Uterus (tissue), 4 donors: ENCODE results near the gene LDB3. TPM values are rescaled to one million over a fixed set of nuclear protein-coding genes. Genes with fewer than 3 reads are reported as not detected.

Experiments used
- DNase-seq, 2 donors: peaks; one replicate each; pipeline ENCODE4 v3.0.0-alpha.2; 2019 to 2020
- H3K27ac ChIP-seq, 2 donors: fragments of 200-600 bp; sonication (generic); 1 replicate in 1 of 2; 2 replicates in 1 of 2; pipeline ENCODE4 v1.5.1; 2016 to 2018
- H3K27me3 ChIP-seq, 2 donors: fragments of 200-600 bp; sonication (generic); one replicate each; pipeline ENCODE4 v1.5.1; 2018 to 2019; ENCODE audit warnings: control low read depth in 1 of 2
- H3K36me3 ChIP-seq, 2 donors: fragments of 200-600 bp; sonication (generic); one replicate each; pipeline ENCODE4 v1.5.1; 2019; ENCODE audit warnings: control low read depth in 1 of 2
- H3K4me1 ChIP-seq, 2 donors: fragments of 200-600 bp; sonication (generic); one replicate each; pipeline ENCODE4 v1.5.1; 2018 to 2019; ENCODE audit warnings: control low read depth in 1 of 2
- H3K4me3 ChIP-seq, 2 donors: fragments of 200-600 bp; sonication (generic); 1 replicate in 1 of 2; 2 replicates in 1 of 2; pipeline ENCODE4 v1.5.1; 2018 to 2019; ENCODE audit warnings: mild to moderate bottlenecking in 1 of 2
- H3K9me3 ChIP-seq, 2 donors: fragments of 200-600 bp; sonication (generic); one replicate each; pipeline ENCODE4 v1.5.1; 2019; ENCODE audit warnings: control low read depth in 1 of 2
- CTCF ChIP-seq, 4 experiments: fragments of 200-600 bp in 2 of 4; fragments of 450-650 bp in 2 of 4; sonication (generic) in 2 of 4; IDR thresholded peaks; one replicate each; pipeline ENCODE4 v1.5.1; 2016 to 2019; ENCODE audit warnings: antibody characterized with exemption in 4 of 4, mild to moderate bottlenecking in 2 of 4, moderate library complexity in 1 of 4
- POLR2A ChIP-seq, 2 donors: fragments of 450-650 bp; IDR thresholded peaks; one replicate each; pipeline ENCODE4 v1.6.1; 2016; ENCODE audit warnings: antibody characterized with exemption in 2 of 2, mild to moderate bottlenecking in 1 of 2, moderate library complexity in 1 of 2
- intact Hi-C: fragments of 100-400 bp; cut with DNase I; formaldehyde crosslinking; loops from one replicate; pipeline ENCODE4 v1.15.1; 2023; ENCODE audit warnings: low total_unique reads
- total RNA-seq, 4 donors: library from RNA; depleted of rRNA in 3 of 4; stranded (reverse); fragments of >200 nt in 3 of 4; gene quantifications; one replicate each; pipeline versions ENCODE4 v1.1.0 to v1.2.4, GENCODE V29; 2014 to 2023
- donor health status: DM: yes; HTN: yes; CAD: no.

LDB3 gene
- total RNA-seq, 4 donors from 2014 or later = 0.97 to 33.4 (median 4.2) TPM

GRCh38 chr10:86711513-86712316 lies 43.4 kb downstream of the LDB3 start:
- Histone ChIP-seq H3K9me3 (no peaks in the 10 kb centered on the region), H3K4me3 (peak overlapping the region; percentile 49 to 87), H3K27ac (peak overlapping the region; percentile 95 to 99), H3K27me3 (no peaks in the 10 kb centered on the region), H3K36me3 (no peaks in the 10 kb centered on the region), H3K4me1 (no peaks in the 10 kb centered on the region)
- TF ChIP-seq CTCF (IDR thresholded peaks at IDR 0.05) (no peak), POLR2A (IDR thresholded peaks at IDR 0.05) (no peak)
- intact Hi-C loops = no loop called here
- DNase-seq = peak; percentile 43 to 57

GRCh38 chr10:86712317-86712707 lies 44.0 kb downstream of the LDB3 start:
- no peak for DNase-seq
- Histone ChIP-seq H3K4me3 (peak overlapping the region; percentile 49 to 87), H3K4me1 (no peaks in the 10 kb centered on the region), H3K9me3 (no peaks in the 10 kb centered on the region), H3K27me3 (no peaks in the 10 kb centered on the region), H3K27ac (peak overlapping the region; percentile 95 to 99), H3K36me3 (no peaks in the 10 kb centered on the region)
- intact Hi-C loops = no loop called here
- TF ChIP-seq POLR2A (IDR thresholded peaks at IDR 0.05) (no peak), CTCF (IDR thresholded peaks at IDR 0.05) (no peak)

- Histone ChIP-seq H3K4me1 (no peaks in the 10 kb centered on the region), H3K27ac (no peak overlapping the region), H3K4me3 (no peak overlapping the region), H3K27me3 (no peaks in the 10 kb centered on the region), H3K9me3 (no peaks in the 10 kb centered on the region), H3K36me3 (no peaks in the 10 kb centered on the region)
- no peak for DNase-seq
- intact Hi-C loops = no loop called here
- no peak for TF ChIP-seq POLR2A (IDR thresholded peaks at IDR 0.05)
Observed at GRCh38 chr10:86715156-86715795, 47.0 kb downstream of the LDB3 start.

- no peaks in the 10 kb centered on the region for H3K9me3 ChIP-seq
- intact Hi-C loops = no loop called here
- H3K36me3 ChIP-seq = no peaks in the 10 kb centered on the region
- no peaks in the 10 kb centered on the region for H3K4me1 ChIP-seq
- H3K4me3 ChIP-seq = no peak overlapping the region
- no peak for TF ChIP-seq CTCF (IDR thresholded peaks at IDR 0.05)
- no peak for TF ChIP-seq POLR2A (IDR thresholded peaks at IDR 0.05)
- no peak for DNase-seq
- no peak overlapping the region for H3K27ac ChIP-seq
- H3K27me3 ChIP-seq = no peaks in the 10 kb centered on the region
Observed at GRCh38 chr10:86715836-86716235, 47.5 kb downstream of the LDB3 start.

GRCh38 chr10:86716466-86716865 lies 48.2 kb downstream of the LDB3 start:
- H3K4me1 ChIP-seq = no peaks in the 10 kb centered on the region
- no peaks in the 10 kb centered on the region for H3K27me3 ChIP-seq
- intact Hi-C loops = no loop called here
- no peaks in the 10 kb centered on the region for H3K9me3 ChIP-seq
- no peak overlapping the region for H3K27ac ChIP-seq
- DNase-seq = no peak
- no peak overlapping the region for H3K4me3 ChIP-seq
- no peak for TF ChIP-seq CTCF (IDR thresholded peaks at IDR 0.05)
- no peak for TF ChIP-seq POLR2A (IDR thresholded peaks at IDR 0.05)
- no peaks in the 10 kb centered on the region for H3K36me3 ChIP-seq
